ENCODE results near the gene GALNT15. TPM values are rescaled to one million over a fixed set of nuclear protein-coding genes. Genes with fewer than 3 reads are reported as not detected.

GALNT15 gene
- total and polyA plus RNA-seq, 3 experiments from 2014 or later: not detected

GRCh38 chr3:16207031-16207430 lies 32.6 kb downstream of the GALNT15 start:
- ChIA-PET CTCF (no interaction called here), POLR2A (no interaction called here)
- no peak for DNase-seq
- H3K9me3 ChIP-seq (ENCODE audit: low read length): no peaks in the 10 kb centered on the region
- no peak overlapping the region for H3K27ac ChIP-seq (ENCODE audit: low read depth, low read length)
- H3K9me3 Mint-ChIP-seq: no peaks in the 10 kb centered on the region
- no peak overlapping the region for H3K4me3 Mint-ChIP-seq
- H3K36me3 ChIP-seq (ENCODE audit: insufficient read depth, low read length): no peaks in the 10 kb centered on the region
- H3K27ac Mint-ChIP-seq: no peak overlapping the region
- peaks cover 8 to 31% of the 10 kb centered on the region in 2 donors for H3K27me3 Mint-ChIP-seq
- H3K4me3 ChIP-seq (ENCODE audit: low read length): no peak overlapping the region
- no peaks in the 10 kb centered on the region for H3K27me3 ChIP-seq (ENCODE audit: insufficient read depth, low read length, poor library complexity, severe bottlenecking)
- peaks cover 2 to 7% (median 3%) of the 10 kb centered on the region in 3 donors for H3K4me1 Mint-ChIP-seq
- no peaks in the 10 kb centered on the region for H3K36me3 Mint-ChIP-seq
- H3K4me1 ChIP-seq (ENCODE audit: insufficient read depth, low read length): no peaks in the 10 kb centered on the region

DNA sequence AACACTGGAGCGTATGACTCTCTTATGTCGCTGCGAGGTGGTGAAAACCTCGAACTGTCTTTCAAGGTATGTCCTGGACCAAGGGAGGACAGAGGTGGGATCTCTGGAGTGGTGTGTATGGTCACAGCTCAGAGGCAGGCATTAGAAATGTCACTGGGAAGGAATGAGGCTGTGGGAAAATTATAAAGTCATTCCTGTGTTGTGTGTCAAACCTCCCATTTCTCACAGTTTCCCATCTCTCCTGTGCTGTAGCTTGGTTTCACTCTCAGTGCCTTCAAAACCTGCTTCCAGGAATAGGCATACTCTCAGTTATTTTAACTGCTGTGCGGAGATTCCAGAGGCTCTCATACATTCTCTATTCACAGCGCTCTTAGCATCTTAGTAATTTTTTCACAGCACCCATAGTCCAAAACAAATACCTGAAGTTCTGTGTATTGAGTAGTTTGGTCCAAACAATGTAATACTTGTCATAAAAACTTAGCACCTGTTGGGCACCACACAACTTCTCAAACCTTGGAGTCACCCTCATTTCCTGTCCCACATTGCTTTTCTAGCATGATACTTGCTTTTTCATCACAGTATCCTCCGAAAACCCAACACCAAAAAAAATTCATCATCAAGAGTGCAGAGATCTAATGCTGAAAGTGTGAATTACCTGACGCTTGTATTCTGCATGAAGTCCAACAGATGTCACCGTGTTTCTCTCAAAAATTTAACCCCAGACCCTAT lies 36.9 kb downstream of the GALNT15 start:
- POLR2A ChIA-PET: no interaction called here
- no peak overlapping the region for H3K27ac ChIP-seq (ENCODE audit: low read depth, low read length)
- no peaks in the 10 kb centered on the region for H3K4me1 ChIP-seq (ENCODE audit: insufficient read depth, low read length)
- no peaks in the 10 kb centered on the region for H3K36me3 Mint-ChIP-seq
- H3K9me3 Mint-ChIP-seq: no peaks in the 10 kb centered on the region
- H3K4me3 Mint-ChIP-seq: no peak overlapping the region
- H3K4me3 ChIP-seq (ENCODE audit: low read length): no peak overlapping the region
- no peaks in the 10 kb centered on the region for H3K9me3 ChIP-seq (ENCODE audit: low read length)
- H3K4me1 Mint-ChIP-seq: no peaks in the 10 kb centered on the region
- H3K27me3 Mint-ChIP-seq: peaks cover 2 to 17% of the 10 kb centered on the region in 2 donors
- no peaks in the 10 kb centered on the region for H3K27me3 ChIP-seq (ENCODE audit: insufficient read depth, low read length, poor library complexity, severe bottlenecking)
- H3K27ac Mint-ChIP-seq: peak overlapping the region in 1 of 8 donors; percentile 76
- CTCF ChIA-PET: no interaction called here
- no peak for DNase-seq
- H3K36me3 ChIP-seq (ENCODE audit: insufficient read depth, low read length): no peaks in the 10 kb centered on the region

DNA sequence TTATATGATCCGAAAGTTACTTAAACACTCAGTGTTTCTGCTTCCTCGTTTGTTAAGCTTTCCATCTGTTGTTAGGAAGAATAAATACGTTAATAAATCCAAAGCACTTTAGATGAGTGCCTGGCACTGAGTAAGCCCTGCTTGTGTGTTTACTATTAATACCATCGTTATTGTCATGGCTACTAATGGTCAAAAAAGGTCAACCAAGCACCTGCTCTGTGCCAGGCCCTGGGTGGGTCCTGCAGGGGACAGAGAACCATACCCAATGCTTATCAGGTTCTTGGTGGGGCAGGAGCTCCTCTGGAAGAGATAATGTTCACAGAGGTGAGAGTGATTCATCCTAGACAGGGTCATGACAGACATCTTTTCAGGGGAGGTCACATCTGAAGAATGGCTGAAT lies 39.9 kb downstream of the GALNT15 start:
- CTCF ChIA-PET: no interaction called here
- no peaks in the 10 kb centered on the region for H3K36me3 Mint-ChIP-seq

GRCh38 chr3:16216373-16216935 lies 42.0 kb downstream of the GALNT15 start:
- Histone ChIP-seq H3K27me3 (ENCODE audit: insufficient read depth, low read length, poor library complexity, severe bottlenecking) (no peaks in the 10 kb centered on the region), H3K4me1 (ENCODE audit: insufficient read depth, low read length) (no peaks in the 10 kb centered on the region), H3K27ac (ENCODE audit: low read depth, low read length) (no peak overlapping the region), H3K9me3 (ENCODE audit: low read length) (no peaks in the 10 kb centered on the region), H3K36me3 (ENCODE audit: insufficient read depth, low read length) (no peaks in the 10 kb centered on the region), H3K4me3 (ENCODE audit: low read length) (no peak overlapping the region)
- H3K27me3 Mint-ChIP-seq: peaks cover 9 to 14% of the 10 kb centered on the region in 2 donors
- ChIA-PET POLR2A (interaction anchor here (0.7 kb wide), 1 partner anchor 508 kb away, joined by 5 read pairs; no protein-coding TSS in a partner anchor), CTCF (no interaction called here)
- no peaks in the 10 kb centered on the region for H3K36me3 Mint-ChIP-seq
- no peaks in the 10 kb centered on the region for H3K9me3 Mint-ChIP-seq
- no peak overlapping the region for H3K4me3 Mint-ChIP-seq
- no peak for DNase-seq
- H3K4me1 Mint-ChIP-seq: no peaks in the 10 kb centered on the region
- no peak overlapping the region for H3K27ac Mint-ChIP-seq

More for the DNA sequence above, 39.9 kb downstream of the GALNT15 start:
- Histone ChIP-seq H3K4me1 (ENCODE audit: insufficient read depth, low read length) (no peaks in the 10 kb centered on the region), H3K27me3 (ENCODE audit: insufficient read depth, low read length, poor library complexity, severe bottlenecking) (no peaks in the 10 kb centered on the region), H3K36me3 (ENCODE audit: insufficient read depth, low read length) (no peaks in the 10 kb centered on the region), H3K9me3 (ENCODE audit: low read length) (no peaks in the 10 kb centered on the region), H3K27ac (ENCODE audit: low read depth, low read length) (no peak overlapping the region), H3K4me3 (ENCODE audit: low read length) (no peak overlapping the region)
- Mint-ChIP-seq H3K27me3 (peaks cover 6 to 18% of the 10 kb centered on the region in 2 donors), H3K9me3 (no peaks in the 10 kb centered on the region), H3K4me3 (no peak overlapping the region), H3K27ac (no peak overlapping the region), H3K4me1 (no peaks in the 10 kb centered on the region)
- POLR2A ChIA-PET: no interaction called here
- no peak for DNase-seq

GRCh38 chr3:16219777-16220176 lies 45.3 kb downstream of the GALNT15 start:
- DNase-seq: no peak
- Histone ChIP-seq H3K4me3 (ENCODE audit: low read length) (no peak overlapping the region), H3K9me3 (ENCODE audit: low read length) (no peaks in the 10 kb centered on the region), H3K27ac (ENCODE audit: low read depth, low read length) (no peak overlapping the region), H3K4me1 (ENCODE audit: insufficient read depth, low read length) (no peaks in the 10 kb centered on the region), H3K27me3 (ENCODE audit: insufficient read depth, low read length, poor library complexity, severe bottlenecking) (no peaks in the 10 kb centered on the region), H3K36me3 (ENCODE audit: insufficient read depth, low read length) (no peaks in the 10 kb centered on the region)
- Mint-ChIP-seq H3K27me3 (peaks cover 7% of the 10 kb centered on the region in 2 donors), H3K4me1 (no peaks in the 10 kb centered on the region), H3K4me3 (no peak overlapping the region), H3K27ac (no peak overlapping the region), H3K36me3 (no peaks in the 10 kb centered on the region), H3K9me3 (no peaks in the 10 kb centered on the region)
- ChIA-PET CTCF (no interaction called here), POLR2A (no interaction called here)

DNA sequence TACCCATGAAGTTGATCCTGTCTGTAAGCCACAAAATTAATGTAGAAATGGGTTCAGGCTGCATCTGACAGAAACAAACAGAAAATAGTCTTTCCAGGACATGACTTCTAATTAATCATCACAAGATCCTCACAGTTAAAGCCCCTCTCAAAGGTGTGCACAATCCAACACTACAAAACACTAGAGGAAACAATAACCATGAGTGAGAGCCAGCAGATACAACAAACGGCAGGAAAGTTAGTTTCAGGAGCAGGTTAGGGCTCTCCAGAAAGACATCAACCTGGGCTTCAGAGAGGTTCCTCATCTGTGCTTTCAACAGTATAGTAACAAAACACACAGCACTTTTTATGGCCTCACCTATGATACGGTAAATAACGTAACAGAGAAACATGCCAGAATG lies 47.5 kb downstream of the GALNT15 start:
- H3K27ac ChIP-seq (ENCODE audit: low read depth, low read length): no peak overlapping the region
- Mint-ChIP-seq H3K27me3 (peaks cover 7 to 10% of the 10 kb centered on the region in 2 donors), H3K4me3 (no peak overlapping the region), H3K36me3 (no peaks in the 10 kb centered on the region), H3K4me1 (no peaks in the 10 kb centered on the region), H3K9me3 (peaks cover 0 to 2% (median 0%) of the 10 kb centered on the region in 5 donors), H3K27ac (no peak overlapping the region)
- no peak for DNase-seq
- H3K36me3 ChIP-seq (ENCODE audit: insufficient read depth, low read length): no peaks in the 10 kb centered on the region
- no peaks in the 10 kb centered on the region for H3K9me3 ChIP-seq (ENCODE audit: low read length)
- POLR2A ChIA-PET: no interaction called here
- H3K4me1 ChIP-seq (ENCODE audit: insufficient read depth, low read length): no peaks in the 10 kb centered on the region
- H3K27me3 ChIP-seq (ENCODE audit: insufficient read depth, low read length, poor library complexity, severe bottlenecking): no peaks in the 10 kb centered on the region
- CTCF ChIA-PET: no interaction called here
- H3K4me3 ChIP-seq (ENCODE audit: low read length): no peak overlapping the region

DNA sequence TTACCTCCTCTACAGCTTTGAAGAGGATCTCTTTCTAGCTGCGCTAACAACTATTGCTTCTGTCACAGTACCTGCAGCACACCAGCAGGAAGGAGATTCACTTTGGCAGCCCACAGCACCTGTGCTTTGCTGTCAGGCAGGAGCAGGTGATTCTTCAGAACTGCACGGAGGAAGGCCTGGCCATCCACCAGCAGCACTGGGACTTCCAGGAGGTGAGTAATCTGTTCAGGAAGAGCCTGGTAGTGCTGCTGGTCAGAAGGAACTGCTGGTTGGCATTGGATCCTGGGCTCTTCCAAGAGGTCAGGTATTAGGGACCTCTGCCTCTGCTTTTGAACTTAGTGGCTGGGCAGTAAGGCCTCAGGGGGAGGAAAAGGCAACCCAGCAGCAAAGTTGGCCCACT lies 48.1 kb downstream of the GALNT15 start:
- H3K4me3 ChIP-seq (ENCODE audit: low read length): no peak overlapping the region
- H3K27ac Mint-ChIP-seq: no peak overlapping the region
- POLR2A ChIA-PET: no interaction called here
- no peaks in the 10 kb centered on the region for H3K9me3 ChIP-seq (ENCODE audit: low read length)
- H3K27me3 ChIP-seq (ENCODE audit: insufficient read depth, low read length, poor library complexity, severe bottlenecking): no peaks in the 10 kb centered on the region
- no peak overlapping the region for H3K4me3 Mint-ChIP-seq
- H3K4me1 ChIP-seq (ENCODE audit: insufficient read depth, low read length): no peaks in the 10 kb centered on the region
- peaks cover 7 to 10% of the 10 kb centered on the region in 2 donors for H3K27me3 Mint-ChIP-seq
- no peak overlapping the region for H3K27ac ChIP-seq (ENCODE audit: low read depth, low read length)
- DNase-seq: no peak
- no peaks in the 10 kb centered on the region for H3K36me3 ChIP-seq (ENCODE audit: insufficient read depth, low read length)
- H3K9me3 Mint-ChIP-seq: peaks cover 0 to 2% (median 0%) of the 10 kb centered on the region in 5 donors
- no peaks in the 10 kb centered on the region for H3K36me3 Mint-ChIP-seq
- CTCF ChIA-PET: no interaction called here
- no peaks in the 10 kb centered on the region for H3K4me1 Mint-ChIP-seq

DNA sequence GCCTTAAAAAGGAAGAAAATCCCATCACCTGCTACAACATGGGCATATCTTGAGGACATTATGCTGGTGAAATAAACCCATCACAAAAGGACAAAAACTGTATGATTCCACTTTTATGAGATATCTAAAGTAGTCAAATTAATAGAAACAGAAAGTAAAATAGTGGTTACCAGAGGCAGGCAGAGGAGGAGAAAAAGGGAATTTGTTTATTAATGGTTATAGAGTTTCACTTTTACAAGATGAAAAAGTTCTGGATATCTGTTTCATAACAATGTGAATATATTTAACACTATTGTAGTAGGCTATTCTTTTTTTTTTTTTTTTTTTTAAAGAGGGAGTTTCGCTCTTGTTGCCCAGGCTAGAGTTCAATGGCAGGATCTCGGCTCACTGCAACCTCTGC lies 49.8 kb downstream of the GALNT15 start:
- Histone ChIP-seq H3K9me3 (ENCODE audit: low read length) (no peaks in the 10 kb centered on the region), H3K27me3 (ENCODE audit: insufficient read depth, low read length, poor library complexity, severe bottlenecking) (no peaks in the 10 kb centered on the region), H3K4me3 (ENCODE audit: low read length) (no peak overlapping the region), H3K36me3 (ENCODE audit: insufficient read depth, low read length) (no peaks in the 10 kb centered on the region), H3K4me1 (ENCODE audit: insufficient read depth, low read length) (no peaks in the 10 kb centered on the region), H3K27ac (ENCODE audit: low read depth, low read length) (no peak overlapping the region)
- no peak for DNase-seq
- peaks cover 0 to 2% (median 0%) of the 10 kb centered on the region in 5 donors for H3K9me3 Mint-ChIP-seq
- ChIA-PET CTCF (no interaction called here), POLR2A (no interaction called here)
- H3K27ac Mint-ChIP-seq: no peak overlapping the region
- no peaks in the 10 kb centered on the region for H3K4me1 Mint-ChIP-seq
- H3K27me3 Mint-ChIP-seq: peaks cover 4 to 16% of the 10 kb centered on the region in 2 donors
- no peaks in the 10 kb centered on the region for H3K36me3 Mint-ChIP-seq
- H3K4me3 Mint-ChIP-seq: no peak overlapping the region
